Left renal pelvis (tissue), 4 donors: ENCODE measurements around the gene LRRC8B. TPM values are rescaled to one million over a fixed set of nuclear protein-coding genes. Genes with fewer than 3 reads are reported as not detected.
"Not testable (repeated sequence)": the region's sequence is repeated elsewhere in the genome, so short reads cannot be mapped to it uniquely, and the experiment has no call there.

Source experiments
- DNase-seq, 4 donors: peaks; one replicate each; pipeline ENCODE4 v3.0.0-alpha.2; 2013; ENCODE audit warnings: low read depth in 4 of 4, low spot score in 3 of 4
- polyA plus RNA-seq, 4 donors: library from polyadenylated mRNA; unstranded; fragments of 120-200 nt; gene quantifications; one replicate each; pipeline ENCODE4 v1.2.1, GENCODE V29; 2013; ENCODE audit not compliant: insufficient read length in 4 of 4

LRRC8B gene
- polyA plus RNA-seq, 4 donors: 4.7 to 10.5 (median 9.0) TPM

DNA sequence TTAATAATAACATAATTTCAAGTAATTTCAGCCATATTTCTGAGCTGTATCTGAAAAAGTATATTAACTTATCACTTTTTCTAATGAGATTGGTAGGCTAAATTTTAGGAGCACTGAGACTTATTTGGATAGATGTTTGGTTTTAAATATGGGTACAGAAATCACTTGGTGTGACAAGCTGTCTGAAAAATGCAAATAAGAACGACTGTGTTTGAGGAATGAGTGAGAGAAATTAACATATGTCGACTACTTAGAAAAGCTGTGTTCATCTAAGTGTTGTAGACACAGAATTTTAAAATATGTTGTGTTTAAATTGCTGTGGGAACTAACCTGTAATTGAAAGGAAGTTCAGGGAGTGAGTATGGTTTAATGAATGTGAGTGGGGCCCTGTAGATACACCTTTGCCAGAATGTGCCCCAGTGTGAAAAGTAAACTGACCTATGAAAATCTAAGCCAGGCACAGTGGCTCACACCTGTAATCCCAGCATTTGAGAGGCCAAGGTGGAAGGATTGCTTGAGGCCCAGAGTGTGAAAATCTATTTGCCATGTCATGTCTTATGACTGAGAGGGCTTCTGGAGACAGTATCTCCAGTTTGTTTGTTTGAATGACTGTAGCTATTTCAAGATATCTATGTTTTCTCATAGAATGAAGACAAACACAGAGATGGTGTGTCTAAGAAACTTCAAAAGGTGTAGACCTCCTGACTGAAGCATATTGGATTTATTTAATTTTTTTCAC is 54.5 kb downstream of the LRRC8B start:
- DNase-seq: no peak

DNA sequence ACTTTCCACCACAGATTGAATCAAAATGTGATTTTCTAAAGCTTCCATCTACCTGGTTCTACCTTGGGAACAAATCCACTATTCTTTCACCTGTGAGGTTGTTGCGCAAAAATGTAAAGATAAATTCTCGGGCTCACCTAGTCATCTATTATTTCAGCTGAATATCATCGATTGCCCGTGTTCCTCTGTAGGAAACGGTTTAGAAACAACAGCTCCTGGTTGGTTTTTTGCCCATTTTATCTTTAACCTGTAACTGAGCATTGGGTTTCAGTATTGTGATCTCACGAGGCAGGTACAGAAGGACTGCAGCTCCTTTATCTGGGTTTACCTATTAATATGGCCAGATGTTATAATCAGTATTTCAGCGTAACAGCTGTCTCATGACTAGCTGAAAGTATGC is 55.4 kb downstream of the LRRC8B start:
- DNase-seq: no peak

DNA sequence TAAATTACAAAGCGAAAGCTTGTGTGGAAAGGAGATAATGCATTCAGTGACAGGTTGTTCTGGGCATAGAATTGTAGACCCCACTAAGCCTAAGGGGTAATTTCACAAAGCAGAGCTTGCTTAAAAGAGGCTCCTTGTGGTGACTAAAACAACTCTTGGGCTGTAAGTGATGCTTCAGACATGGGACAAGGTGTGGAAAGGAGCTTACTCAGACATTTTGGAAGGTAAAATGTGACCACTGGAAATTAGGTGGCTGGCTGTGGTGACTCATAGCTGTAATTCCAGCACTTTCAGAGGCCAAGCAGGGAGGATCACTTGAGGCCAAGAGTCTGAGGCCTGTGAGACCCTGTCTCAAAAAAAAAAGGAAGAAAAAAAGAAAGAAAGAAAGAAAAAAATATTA is 57.2 kb downstream of the LRRC8B start:
- DNase-seq: no peak

DNA sequence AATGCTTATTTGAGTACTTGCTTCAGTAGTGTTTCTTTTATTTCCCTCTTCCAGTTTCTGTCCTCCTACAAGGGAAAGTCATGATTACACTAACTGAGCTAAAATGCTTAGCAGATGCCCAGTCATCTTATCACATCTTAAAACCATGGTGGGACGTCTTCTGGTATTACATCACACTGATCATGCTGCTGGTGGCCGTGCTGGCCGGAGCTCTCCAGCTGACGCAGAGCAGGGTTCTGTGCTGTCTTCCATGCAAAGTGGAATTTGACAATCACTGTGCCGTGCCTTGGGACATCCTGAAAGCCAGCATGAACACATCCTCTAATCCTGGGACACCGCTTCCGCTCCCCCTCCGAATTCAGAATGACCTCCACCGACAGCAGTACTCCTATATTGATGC is 57.9 kb downstream of the LRRC8B start:
- no peak for DNase-seq

DNA sequence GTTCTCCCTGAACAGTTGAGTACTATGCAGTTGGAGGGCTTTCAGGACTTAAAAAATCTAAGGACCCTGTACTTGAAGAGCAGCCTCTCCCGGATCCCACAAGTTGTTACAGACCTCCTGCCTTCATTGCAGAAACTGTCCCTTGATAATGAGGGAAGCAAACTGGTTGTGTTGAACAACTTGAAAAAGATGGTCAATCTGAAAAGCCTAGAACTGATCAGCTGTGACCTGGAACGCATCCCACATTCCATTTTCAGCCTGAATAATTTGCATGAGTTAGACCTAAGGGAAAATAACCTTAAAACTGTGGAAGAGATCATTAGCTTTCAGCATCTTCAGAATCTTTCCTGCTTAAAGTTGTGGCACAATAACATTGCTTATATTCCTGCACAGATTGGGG is 59.6 kb downstream of the LRRC8B start:
- no peak for DNase-seq

DNA sequence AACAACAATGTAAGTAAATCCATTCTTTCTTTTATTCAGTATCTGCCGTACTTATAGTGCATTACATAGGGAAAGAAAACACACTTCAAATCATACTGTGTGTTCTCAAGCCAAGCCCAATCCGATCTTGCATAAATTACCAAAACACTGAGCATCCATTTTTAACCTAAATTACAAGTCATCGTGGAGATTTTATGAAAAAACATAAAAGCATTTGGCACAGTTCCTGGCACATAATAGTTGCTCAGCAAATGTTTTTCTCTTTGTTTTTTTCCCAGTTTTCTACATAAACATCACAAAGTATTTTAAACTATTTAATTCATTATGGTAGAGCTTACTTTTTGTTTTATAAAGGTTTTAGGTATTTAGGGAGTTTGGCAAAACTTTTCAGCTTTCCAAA is 60.2 kb downstream of the LRRC8B start:
- no peak for DNase-seq

DNA sequence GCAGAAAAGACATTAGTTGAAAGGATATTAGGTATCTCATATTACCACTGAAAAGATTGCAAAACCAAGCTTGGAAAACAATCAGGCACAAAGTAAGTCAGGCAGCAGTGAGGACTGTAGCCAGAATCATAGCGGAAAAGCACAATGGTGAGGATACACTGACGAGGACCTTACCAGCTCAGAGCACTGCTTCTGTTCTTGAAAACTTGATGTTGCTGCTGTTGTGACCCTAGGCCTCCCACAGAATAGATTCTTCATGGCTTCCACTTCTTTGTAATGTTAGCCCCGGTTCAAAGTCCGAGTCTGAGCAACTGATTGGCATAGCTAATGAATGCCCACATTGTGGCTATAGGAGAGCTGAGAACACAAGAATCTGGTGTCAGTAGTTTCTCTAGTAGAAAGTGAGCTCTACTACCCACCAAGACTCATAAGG is 63.1 kb downstream of the LRRC8B start:
- no peak for DNase-seq

DNA sequence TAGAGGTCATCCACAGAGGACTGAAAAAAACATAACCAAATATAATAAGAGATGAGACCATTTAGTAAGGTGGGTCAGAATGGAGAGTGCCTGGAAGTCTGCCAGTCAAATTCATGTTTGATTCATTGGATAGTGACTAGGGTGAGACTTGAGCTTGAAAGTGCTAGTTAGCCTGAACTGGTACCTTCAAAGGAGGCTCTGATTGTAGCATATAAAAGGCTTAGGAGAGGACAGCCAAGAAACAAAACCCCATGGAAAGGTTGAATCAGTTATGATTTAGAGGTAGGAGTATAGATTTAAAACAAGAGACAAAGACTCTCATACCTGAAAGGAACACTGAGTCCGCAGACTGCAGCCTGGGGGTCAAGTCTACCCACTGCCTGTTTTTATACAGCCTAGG is 63.9 kb downstream of the LRRC8B start:
- DNase-seq: no peak

DNA sequence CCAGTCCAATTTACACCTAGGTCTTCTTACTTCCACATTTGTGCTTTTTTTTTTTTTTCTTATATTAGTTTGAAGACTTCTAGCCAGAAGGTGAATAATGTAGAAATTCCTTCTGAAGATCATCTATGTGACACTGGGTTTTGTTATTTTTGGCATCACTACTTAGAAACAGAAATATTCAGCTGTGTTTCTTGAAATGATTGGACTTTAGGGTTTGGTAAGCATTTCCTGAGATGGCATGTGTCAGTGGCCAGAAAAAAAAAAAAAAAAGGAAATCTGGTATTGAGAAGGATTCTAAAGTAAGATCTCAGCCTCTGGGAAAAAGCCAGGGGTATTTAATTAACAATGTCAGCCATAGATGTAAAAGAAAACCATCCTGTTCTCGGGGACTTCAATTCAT is 64.9 kb downstream of the LRRC8B start:
- no peak for DNase-seq

DNA sequence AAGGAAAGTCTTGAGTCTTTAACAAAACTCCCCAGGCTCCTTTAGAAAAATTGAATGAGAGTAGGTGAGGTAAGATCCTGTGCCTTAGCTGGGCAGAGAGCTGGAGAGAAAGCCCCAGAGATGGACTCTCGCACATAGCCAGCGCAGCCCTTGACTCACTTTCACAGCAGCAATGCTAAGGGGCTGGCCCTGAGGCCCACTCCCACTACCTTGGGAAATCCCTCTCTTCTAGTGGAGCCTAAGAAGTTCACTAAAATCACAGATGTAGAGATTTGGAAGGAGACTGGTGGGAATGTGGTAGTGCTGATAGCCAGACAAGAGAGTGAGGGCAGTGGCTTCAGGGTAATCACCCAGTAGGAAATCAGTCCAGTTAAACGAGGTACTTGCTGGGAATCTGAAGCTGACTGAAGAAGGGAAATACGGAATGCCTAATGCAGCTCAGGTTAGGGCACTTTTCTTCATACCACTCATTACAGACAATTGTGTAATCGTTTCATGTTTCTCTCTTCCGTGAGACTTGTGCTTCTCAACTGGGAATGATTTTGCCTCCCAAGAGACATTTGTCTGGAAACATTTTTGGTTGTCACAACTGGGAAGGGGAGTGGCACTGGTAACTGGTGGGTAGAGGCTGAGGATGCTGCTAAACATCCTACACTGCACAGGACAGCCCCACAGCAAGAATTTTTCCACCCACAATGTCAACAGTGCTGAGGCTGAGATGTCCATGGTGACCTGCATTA is 65.9 kb downstream of the LRRC8B start:
- no peak for DNase-seq

DNA sequence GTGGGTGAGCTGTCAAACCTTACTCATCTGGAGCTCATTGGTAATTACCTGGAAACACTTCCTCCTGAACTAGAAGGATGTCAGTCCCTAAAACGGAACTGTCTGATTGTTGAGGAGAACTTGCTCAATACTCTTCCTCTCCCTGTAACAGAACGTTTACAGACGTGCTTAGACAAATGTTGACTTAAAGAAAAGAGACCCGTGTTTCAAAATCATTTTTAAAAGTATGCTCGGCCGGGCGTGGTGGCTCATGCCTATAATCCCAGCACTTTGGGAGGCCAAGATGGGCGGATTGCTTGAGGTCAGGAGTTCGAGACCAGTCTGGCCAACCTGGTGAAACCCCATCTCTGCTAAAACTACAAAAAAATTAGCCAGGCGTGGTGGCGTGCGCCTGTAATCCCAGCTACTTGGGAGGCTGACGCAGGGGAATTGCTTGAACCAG is 68.3 kb downstream of the LRRC8B start:
- DNase-seq: not testable (repeated sequence)

DNA sequence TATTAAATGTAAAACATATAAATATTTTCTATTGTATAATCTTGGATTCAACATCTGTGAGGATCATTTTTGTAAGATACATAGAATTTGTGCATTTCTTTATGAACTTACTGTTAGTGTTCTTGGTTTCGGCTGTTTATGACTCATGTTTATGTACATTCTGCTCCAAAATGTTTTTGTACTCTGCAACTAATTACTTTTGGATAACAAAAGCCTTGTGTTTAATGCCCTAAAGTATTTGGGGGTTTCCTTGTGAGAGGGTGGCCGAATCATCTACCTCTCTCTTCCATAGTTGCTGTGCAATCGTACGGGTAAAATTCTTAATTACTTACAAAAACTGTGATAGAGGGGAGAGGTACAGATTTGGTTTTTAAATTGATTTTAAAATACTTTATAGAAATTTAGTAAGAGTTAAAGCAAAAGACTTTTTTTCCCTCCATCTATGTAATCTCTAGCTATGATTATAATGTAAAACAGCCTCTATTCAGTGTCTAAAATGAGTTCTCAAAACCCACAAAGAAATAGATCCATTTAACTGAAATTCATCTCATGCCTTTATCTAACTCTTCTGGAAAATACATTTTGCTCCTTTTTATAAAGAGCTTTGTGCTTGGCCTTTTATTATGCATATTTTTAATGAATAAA is 69.6 kb downstream of the LRRC8B start:
- DNase-seq: no peak

DNA sequence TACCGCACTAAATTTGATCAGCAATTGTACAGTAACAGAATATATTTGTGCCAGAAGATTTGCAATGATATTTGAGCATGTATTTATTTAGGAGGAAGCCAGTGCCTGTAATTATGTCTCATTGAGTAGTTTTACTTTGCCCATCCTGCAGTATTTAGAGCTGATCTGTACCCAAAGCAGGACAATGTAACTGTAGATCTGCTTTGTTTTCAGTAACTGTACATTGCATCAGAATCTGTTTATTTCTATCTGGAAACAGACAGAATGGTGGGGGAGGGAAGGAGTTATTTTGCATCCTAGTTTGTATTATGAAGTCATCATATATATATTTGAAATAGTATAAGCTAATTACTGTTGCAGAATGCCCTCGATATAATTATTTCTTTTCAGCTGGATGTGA is 72.1 kb downstream of the LRRC8B start:
- no peak for DNase-seq

DNA sequence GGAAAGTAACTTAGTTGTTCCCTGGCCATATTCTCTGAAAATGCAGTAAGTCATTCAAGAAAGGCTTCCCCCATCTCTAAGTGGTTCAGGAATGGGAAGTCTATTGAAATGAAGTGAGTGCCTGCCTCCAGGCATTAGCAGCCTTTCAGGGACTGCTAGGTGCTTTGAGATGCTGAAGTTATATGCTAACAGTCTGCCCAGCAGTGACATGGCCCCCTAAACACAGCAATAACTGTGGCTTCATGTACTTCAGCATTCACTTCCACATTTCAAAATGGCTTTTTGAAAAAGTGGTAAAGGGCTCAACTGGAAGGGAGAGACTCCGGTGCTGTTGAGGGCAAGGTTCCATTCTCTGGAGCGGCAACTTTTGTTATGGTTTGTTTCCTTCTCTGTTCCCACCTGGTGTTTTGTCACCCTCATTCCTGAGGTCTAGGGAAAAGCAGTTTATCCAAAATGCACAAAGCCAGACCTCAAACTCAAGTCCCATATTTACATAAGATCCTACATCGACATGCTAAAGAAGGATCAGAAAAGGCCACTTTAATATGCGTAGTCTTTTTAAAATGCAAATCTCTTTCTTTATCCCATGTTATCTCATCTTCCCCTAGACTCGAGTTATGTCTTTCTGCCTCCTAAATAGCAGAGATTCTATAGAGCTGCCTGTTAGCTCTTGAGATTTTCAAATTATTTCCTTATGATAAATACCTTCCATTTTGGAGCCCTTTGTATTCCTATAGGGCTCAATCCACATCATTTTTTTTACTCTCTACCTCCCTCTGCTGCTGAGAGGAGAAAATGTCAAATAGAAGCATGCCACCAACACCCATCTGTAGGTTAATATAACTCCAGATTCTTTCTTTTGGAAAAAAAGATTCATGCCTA is 74.1 kb downstream of the LRRC8B start:
- DNase-seq: peak; percentile 8 to 16 (median 12)

DNA sequence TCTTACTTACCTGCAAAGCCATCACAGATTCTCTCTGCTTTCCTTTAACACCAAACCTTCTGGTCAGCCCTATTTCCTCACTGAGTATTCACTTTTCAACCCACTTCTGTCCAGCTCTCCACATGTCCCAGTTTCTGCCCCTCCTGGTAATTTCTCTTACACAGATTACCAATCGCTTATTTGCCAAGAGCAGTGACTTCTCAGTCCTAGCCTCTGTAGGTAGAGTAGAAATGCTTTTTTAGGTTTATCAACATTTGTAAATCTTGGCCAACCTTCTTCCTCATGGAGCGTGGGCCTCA is 74.7 kb downstream of the LRRC8B start:
- DNase-seq: no peak

DNA sequence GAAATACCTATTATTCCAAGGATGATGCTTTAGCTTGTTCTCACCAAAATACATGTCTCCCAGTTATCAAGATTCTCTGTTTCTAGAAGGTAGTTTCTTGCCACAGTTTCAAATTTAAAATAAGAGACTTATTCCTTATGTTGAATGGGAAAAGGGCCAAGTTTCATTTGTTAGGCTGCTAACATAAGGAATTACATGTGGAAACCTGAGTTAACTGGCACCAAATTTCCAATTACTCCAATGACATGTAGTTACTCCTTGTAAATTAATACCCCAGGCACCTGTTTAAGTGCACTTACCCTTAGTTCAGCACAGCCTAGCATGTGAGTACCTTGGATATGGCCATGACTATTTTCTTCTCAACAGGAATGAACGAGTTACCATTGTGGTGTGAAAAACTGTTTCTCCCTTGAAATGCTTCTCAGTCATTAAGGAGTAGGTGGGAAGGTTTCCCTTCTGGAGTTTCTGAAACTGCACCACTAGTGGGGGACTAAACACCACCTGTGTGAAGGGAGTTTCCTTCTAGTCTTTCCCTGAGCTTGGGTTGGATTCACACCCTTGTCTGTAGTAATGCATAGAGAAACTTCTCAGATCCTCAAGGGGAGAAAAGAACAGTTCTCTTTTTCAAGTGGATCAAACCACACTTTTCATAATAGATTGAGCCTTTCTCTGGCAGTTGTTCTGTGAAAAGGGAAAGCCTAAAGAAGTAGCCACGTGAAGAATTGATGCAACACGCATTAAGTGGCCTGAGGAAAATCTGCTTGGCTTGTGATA is 76.0 kb downstream of the LRRC8B start:
- DNase-seq: no peak

DNA sequence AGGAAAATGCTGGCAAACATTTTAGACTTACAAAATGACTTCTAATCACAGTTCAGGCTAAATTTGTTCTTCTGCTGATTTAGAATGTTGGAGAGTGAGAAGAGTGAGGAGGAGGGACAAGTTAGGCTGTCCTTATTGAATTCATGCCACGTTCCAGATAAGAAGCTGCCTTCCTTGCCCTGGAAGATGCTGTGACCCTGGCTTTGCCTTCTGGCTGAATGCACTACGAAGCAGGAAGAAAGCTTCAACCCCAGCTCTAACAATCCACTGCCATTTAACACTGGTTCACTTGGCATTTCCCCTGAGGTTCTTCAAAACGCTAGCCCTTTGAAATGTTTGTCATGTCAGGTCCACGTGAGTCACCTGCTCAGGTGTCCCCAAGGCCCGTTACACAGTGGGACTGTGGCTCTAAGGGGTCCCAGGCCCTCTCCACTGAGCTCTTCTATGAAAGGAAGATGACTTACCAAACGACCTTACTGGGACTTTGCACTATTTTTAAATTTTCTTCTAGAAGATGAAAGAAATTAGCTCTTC is 78.3 kb downstream of the LRRC8B start:
- no peak for DNase-seq

DNA sequence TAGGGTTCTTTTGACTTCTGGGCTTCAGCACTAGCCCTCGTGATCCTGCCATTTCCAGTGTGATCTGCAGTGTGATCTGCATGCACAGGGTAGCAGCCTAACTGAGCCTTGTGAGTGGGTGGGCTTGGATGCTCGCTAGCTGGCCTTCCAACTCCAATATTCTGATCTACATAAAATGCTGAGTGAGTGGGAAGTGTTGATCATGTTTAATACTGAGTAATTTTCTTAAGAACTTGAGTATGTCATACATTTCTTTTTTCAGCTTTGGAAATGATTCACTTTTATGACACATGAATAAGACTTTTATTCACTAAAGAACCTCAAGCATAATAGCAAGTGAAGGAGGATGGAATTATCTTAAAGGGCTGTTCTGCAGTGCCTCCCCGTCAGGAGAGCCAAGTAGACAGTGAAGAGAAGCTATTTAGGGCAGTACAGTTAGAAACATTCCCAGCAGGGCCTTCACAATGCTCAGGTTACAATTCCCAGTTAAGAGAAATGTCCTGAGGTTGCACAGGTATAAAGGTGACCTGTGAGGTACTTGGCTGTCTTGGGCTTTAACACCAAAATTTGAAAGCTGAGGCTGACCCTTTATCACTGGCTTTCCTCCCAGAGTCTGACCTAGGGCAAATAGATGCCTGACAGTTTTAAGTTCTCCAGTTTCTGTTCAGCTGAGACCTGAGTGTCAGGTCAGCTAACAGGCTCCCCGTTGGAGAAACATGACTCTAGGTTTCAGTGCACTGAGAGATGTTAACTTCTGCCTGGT is 79.2 kb downstream of the LRRC8B start:
- no peak for DNase-seq

DNA sequence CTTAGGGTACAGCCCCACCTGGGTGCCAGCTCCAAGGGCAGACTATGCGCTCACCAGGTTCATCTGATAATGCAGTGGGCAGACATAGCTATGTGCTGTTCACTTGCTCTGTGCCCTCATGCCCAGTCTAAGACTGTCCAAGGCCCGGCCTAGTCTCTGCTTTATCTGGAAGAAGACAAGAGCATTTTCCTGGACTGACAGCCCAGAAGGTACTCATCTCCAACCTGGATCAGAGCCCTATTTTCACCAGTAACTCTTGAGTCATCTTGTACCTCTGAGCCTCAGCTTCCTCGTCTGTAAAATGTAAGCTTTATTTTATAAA is 79.7 kb downstream of the LRRC8B start:
- DNase-seq: no peak
